PC-9 (cell line): ENCODE measurements around the gene SLCO2B1.

ENCODE experiments used
- EZH2 ChIP-seq: fragments of 200-600 bp; sonication (generic); IDR thresholded peaks from 2 replicates; pipeline ENCODE4 v1.8.0; 2017; ENCODE audit warnings: antibody characterized with exemption, low read depth
- TF ChIP-seq, protein P1 (sequence below): fragments of 200-600 bp; sonication (generic); conservative IDR thresholded peaks from 2 replicates; pipeline ENCODE4 v1.6.1; 2017; ENCODE audit warnings: mixed run types, antibody characterized with exemption, mild to moderate bottlenecking, moderate library complexity

DNA sequence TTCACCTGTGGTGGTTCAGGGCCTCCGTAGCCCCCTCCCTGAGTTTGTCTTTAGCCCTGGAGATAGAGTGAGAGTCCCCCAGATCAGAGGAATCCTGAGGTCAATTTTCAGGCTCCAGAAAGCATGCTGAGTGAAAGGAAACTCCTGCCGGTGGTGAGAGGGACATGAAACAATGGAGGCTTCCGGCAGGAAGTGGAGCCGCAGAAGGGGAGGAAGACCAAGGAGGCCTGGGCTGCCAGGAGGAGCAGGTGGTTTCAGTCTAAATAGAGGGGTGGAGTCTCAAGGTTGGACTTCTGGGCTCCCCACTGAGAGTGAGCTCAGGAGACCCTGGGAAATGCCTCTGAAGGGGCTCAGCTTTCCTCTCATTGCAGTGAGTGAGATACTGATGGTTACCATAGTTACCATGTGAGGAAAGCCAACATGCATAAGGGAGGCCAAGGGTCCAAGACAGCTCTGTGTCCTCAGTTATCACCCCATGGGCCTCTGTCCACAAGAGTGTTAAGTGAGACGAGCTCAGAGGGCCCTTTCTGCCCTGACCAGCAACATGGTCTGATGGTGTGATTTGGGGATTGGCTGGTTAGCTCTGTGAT, 10.7 kb downstream of the SLCO2B1 start:
- TF ChIP-seq, protein P1, sequence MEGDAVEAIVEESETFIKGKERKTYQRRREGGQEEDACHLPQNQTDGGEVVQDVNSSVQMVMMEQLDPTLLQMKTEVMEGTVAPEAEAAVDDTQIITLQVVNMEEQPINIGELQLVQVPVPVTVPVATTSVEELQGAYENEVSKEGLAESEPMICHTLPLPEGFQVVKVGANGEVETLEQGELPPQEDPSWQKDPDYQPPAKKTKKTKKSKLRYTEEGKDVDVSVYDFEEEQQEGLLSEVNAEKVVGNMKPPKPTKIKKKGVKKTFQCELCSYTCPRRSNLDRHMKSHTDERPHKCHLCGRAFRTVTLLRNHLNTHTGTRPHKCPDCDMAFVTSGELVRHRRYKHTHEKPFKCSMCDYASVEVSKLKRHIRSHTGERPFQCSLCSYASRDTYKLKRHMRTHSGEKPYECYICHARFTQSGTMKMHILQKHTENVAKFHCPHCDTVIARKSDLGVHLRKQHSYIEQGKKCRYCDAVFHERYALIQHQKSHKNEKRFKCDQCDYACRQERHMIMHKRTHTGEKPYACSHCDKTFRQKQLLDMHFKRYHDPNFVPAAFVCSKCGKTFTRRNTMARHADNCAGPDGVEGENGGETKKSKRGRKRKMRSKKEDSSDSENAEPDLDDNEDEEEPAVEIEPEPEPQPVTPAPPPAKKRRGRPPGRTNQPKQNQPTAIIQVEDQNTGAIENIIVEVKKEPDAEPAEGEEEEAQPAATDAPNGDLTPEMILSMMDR, result no peak
- TF ChIP-seq EZH2, result no peak
